CD4-positive, alpha-beta T cell (primary cell): ENCODE results near the gene ABCA9. TPM values are rescaled to one million over a fixed set of nuclear protein-coding genes. Genes with fewer than 3 reads are reported as not detected.

Experiments used
- ATAC-seq: fragments of 200-7000 bp; cut with Tn5 transposase; one replicate; pipeline ENCODE4 v1.10.0; 2022; ENCODE audit warnings: mild to moderate bottlenecking; ENCODE audit not compliant: poor library complexity
- CTCF ChIA-PET: fragments of 350-600 bp; sonication (Branson Sonifier 250); formaldehyde crosslinking; loops from one replicate; lab custom pipeline; 2021; ENCODE audit warnings: antibody characterized with exemption, inconsistent platforms; lab: Charles Lee
- POLR2A ChIA-PET: fragments of 350-600 bp; sonication (Branson Sonifier 250); formaldehyde crosslinking; loops from one replicate; lab custom pipeline; 2021; ENCODE audit warnings: antibody characterized with exemption, inconsistent platforms; lab: Charles Lee
- DNase-seq, 14 experiments: peaks; one replicate each; pipeline ENCODE4 v3.0.0-alpha.2; 2013 to 2020; ENCODE audit warnings: mixed read lengths in 2 of 14
- H3K27ac ChIP-seq, 2 donors: one replicate each; pipeline versions ENCODE4 v1.5.1 to v1.7.0; 2013; ENCODE audit warnings: low read length in 2 of 2, low read depth in 1 of 2, mild to moderate bottlenecking in 1 of 2
- H3K27me3 ChIP-seq, 2 experiments: 1 replicate in 1 of 2; 2 replicates in 1 of 2; pipeline versions ENCODE4 v1.6.1 to v1.7.0; 2013; ENCODE audit warnings: low read length in 2 of 2, control low read depth in 1 of 2, mild to moderate bottlenecking in 1 of 2, moderate library complexity in 1 of 2; ENCODE audit not compliant: insufficient read depth in 2 of 2, control insufficient read depth in 1 of 2
- H3K36me3 ChIP-seq: one replicate; pipeline ENCODE4 v1.6.1; 2013; ENCODE audit warnings: low read length, control low read depth; ENCODE audit not compliant: insufficient read depth
- H3K4me1 ChIP-seq: one replicate; pipeline ENCODE4 v1.6.1; 2013; ENCODE audit warnings: low read length, control low read depth; ENCODE audit not compliant: insufficient read depth
- H3K4me3 ChIP-seq: one replicate; pipeline ENCODE4 v1.5.1; 2013; ENCODE audit warnings: mild to moderate bottlenecking, low read length, moderate library complexity
- H3K9me3 ChIP-seq, 2 experiments: 1 replicate in 1 of 2; 2 replicates in 1 of 2; pipeline versions ENCODE4 v1.6.1 to v1.7.0; 2013; ENCODE audit warnings: low read length in 2 of 2, mild to moderate bottlenecking in 2 of 2, control low read depth in 1 of 2, moderate library complexity in 1 of 2; ENCODE audit not compliant: control insufficient read depth in 1 of 2, insufficient read depth in 1 of 2
- H3K27ac Mint-ChIP-seq: one replicate; pipeline ENCODE4 v1.8.0; 2020; ENCODE audit warnings: mixed read lengths
- H3K27me3 Mint-ChIP-seq: one replicate; pipeline ENCODE4 v1.8.0; 2021; ENCODE audit warnings: mixed read lengths
- H3K36me3 Mint-ChIP-seq: one replicate; pipeline ENCODE4 v1.8.0; 2021; ENCODE audit warnings: low read depth, mixed read lengths
- H3K4me1 Mint-ChIP-seq: one replicate; pipeline ENCODE4 v1.8.0; 2021; ENCODE audit warnings: low read depth, mixed read lengths
- H3K4me3 Mint-ChIP-seq: one replicate; pipeline ENCODE4 v1.8.0; 2020; ENCODE audit warnings: mild to moderate bottlenecking, mixed read lengths
- H3K9me3 Mint-ChIP-seq: one replicate; pipeline ENCODE4 v1.8.0; 2020; ENCODE audit warnings: mixed read lengths
- CTCF ChIP-seq: fragments of 200-600 bp; IDR thresholded peaks from one replicate; pipeline ENCODE4 v1.8.0; 2022; ENCODE audit warnings: antibody characterized with exemption, mild to moderate bottlenecking
- intact Hi-C, 2 experiments: fragments of 100-400 bp; cut with DNase I in 1 of 2; cut with micrococcal nuclease in 1 of 2; formaldehyde crosslinking; loops; one replicate each; pipeline versions ENCODE4 v1.15.1 to v1.9.0; 2023 to 2025; cut with DNase I, micrococcal nuclease
- total RNA-seq, 174 experiments: library from RNA in 2 of 174; stranded (reverse) in 2 of 174; gene quantifications; one replicate each; pipeline ENCODE4 v1.2.3 and lab custom pipeline; 2021 to 2026

The ABCA9 gene
- total RNA-seq, 2 experiments from 2014 or later = 0.03 TPM

DNA sequence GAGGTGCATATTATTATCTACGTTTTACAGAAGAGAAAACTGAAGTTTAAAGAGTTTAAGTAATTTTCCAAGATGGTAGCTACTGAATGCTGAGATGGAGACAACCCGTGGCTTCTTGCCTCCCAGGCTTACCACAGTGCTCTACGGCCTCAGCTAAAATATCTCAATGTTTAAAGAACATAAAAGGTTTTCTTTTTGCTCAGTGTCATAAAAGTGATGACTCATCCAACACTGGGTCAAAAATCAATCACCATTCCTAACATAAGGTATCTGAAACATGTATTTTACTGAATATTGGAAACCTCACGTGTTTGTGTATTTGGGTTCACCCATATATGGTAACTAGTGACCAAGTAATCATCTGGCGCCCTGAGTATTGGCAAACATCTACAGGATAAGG lies 18.4 kb downstream of the ABCA9 start:
- Histone ChIP-seq H3K4me3 (no peak overlapping the region), H3K9me3 (no peaks in the 10 kb centered on the region), H3K27ac (no peak overlapping the region), H3K4me1 (no peaks in the 10 kb centered on the region), H3K36me3 (no peaks in the 10 kb centered on the region), H3K27me3 (no peaks in the 10 kb centered on the region)
- intact Hi-C loops = no loop called here
- ATAC-seq (no peak), DNase-seq (no peak)
- ChIA-PET CTCF (no interaction called here), POLR2A (no interaction called here)
- Mint-ChIP-seq H3K27ac (no peak overlapping the region), H3K27me3 (no peaks in the 10 kb centered on the region), H3K4me3 (no peak overlapping the region), H3K36me3 (no peaks in the 10 kb centered on the region), H3K4me1 (no peaks in the 10 kb centered on the region), H3K9me3 (no peaks in the 10 kb centered on the region)
- TF ChIP-seq CTCF = no peak

DNA sequence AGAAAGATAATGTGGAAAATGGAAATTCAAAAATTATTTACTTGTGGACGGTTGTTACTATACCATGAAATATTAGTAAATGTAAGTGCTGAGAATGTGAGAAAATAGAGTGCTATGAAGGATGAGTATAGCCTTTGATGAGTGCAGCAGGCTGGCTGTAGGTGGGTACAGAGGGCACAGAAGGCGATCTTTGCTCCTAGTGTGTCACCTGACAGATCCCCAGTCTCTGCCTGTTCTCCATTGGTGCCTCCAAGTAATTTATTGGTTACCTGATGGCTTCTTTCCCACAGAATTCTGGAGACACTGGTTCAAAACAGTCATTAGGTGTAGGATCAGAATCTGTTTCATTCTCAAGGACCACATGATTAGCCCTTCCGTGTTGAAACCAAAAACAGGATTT lies 28.9 kb downstream of the ABCA9 start:
- DNase-seq = no peak
- CTCF ChIA-PET = no interaction called here

DNA sequence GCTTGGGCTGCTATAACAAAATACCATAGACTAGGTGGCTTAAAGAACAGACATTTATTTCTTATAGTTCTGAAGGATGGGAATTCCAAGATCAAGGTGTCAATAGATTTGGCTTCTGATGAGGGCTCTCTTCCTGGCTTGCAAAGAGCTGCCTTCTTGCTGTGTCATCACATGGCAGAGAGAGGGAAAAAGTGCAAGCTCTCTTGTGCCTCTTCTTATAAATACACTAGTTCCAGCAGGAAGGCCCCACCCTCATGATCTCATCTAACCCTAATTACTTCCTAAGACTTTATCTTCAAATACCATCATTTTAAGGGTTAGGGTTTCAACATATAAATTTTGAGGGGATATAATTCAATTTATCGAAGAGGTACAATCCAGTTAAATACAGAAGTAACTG lies 30.6 kb downstream of the ABCA9 start:
- CTCF ChIA-PET = no interaction called here
- POLR2A ChIA-PET = no interaction called here

More for the DNA sequence above, 28.9 kb downstream of the ABCA9 start:
- Mint-ChIP-seq H3K27ac (no peak overlapping the region), H3K27me3 (peaks cover 14% of the 10 kb centered on the region), H3K4me1 (no peaks in the 10 kb centered on the region), H3K36me3 (no peaks in the 10 kb centered on the region), H3K9me3 (peaks cover 7% of the 10 kb centered on the region), H3K4me3 (no peak overlapping the region)
- no peaks in the 10 kb centered on the region for H3K9me3 ChIP-seq
- H3K4me1 ChIP-seq = no peaks in the 10 kb centered on the region
- H3K27ac ChIP-seq = no peak overlapping the region
- TF ChIP-seq CTCF = no peak
- H3K27me3 ChIP-seq = no peaks in the 10 kb centered on the region
- no peak overlapping the region for H3K4me3 ChIP-seq
- POLR2A ChIA-PET = no interaction called here
- intact Hi-C loops = loop anchor here in 1 of 2 experiments (10.0 kb wide), 2 partner anchors 47 to 127 kb away; no protein-coding TSS in a partner anchor
- no peak for ATAC-seq
- no peaks in the 10 kb centered on the region for H3K36me3 ChIP-seq

More for the DNA sequence above, 30.6 kb downstream of the ABCA9 start:
- Histone ChIP-seq H3K9me3 (no peaks in the 10 kb centered on the region), H3K27ac (no peak overlapping the region), H3K4me1 (no peaks in the 10 kb centered on the region), H3K36me3 (no peaks in the 10 kb centered on the region), H3K4me3 (no peak overlapping the region), H3K27me3 (no peaks in the 10 kb centered on the region)
- no peak for DNase-seq
- Mint-ChIP-seq H3K4me1 (no peaks in the 10 kb centered on the region), H3K27ac (no peak overlapping the region), H3K36me3 (no peaks in the 10 kb centered on the region), H3K4me3 (no peak overlapping the region), H3K9me3 (no peaks in the 10 kb centered on the region), H3K27me3 (peaks cover 14% of the 10 kb centered on the region)
- ATAC-seq = no peak
- intact Hi-C loops = loop anchor here in 1 of 2 experiments (10.0 kb wide), 2 partner anchors 45 to 125 kb away; no protein-coding TSS in a partner anchor
- no peak for TF ChIP-seq CTCF
